Measurements from ENCODE around the gene DHH. TPM values are rescaled to one million over a fixed set of nuclear protein-coding genes. Genes with fewer than 3 reads are reported as not detected.
A peak's percentile ranks its signal among the peaks of the same experiment; 100 is the strongest.
"Not testable (repeated sequence)": the region's sequence is repeated elsewhere in the genome, so short reads cannot be mapped to it uniquely, and the experiment has no call there.

The DHH gene
- total RNA-seq, 2 experiments from 2014 or later, result not detected

GRCh38 chr12:49079793-49080192, 14.8 kb downstream of the DHH start:
- no peak overlapping the region for H3K27ac Mint-ChIP-seq
- CTCF ChIA-PET, result interaction anchor here (1.2 to 3.5 kb wide), 7 partner anchors 8 to 130 kb away, joined by 3 to 28 read pairs (median 8); partner anchors contain the start of genes DHH and RHEBL1
- intact Hi-C loops (cut with DNase I, micrococcal nuclease), result no loop called here
- no peaks in the 10 kb centered on the region for H3K36me3 Mint-ChIP-seq (ENCODE audit: low read depth)
- no peak overlapping the region for H3K4me3 Mint-ChIP-seq
- DNase-seq, result no peak
- no peaks in the 10 kb centered on the region for H3K9me3 Mint-ChIP-seq (ENCODE audit: low read depth)
- POLR2A ChIA-PET, result no interaction called here
- no peaks in the 10 kb centered on the region for H3K4me1 Mint-ChIP-seq
- ATAC-seq, result no peak
- H3K27me3 Mint-ChIP-seq, result no peaks in the 10 kb centered on the region

GRCh38 chr12:49070971-49071370, 23.6 kb downstream of the DHH start:
- H3K4me1 Mint-ChIP-seq, result peaks cover 15% of the 10 kb centered on the region
- no peaks in the 10 kb centered on the region for H3K9me3 Mint-ChIP-seq (ENCODE audit: low read depth)
- no peak for ATAC-seq
- intact Hi-C loops (cut with DNase I, micrococcal nuclease), result loop anchor here (1.0 kb wide), 7 partner anchors 39 to 635 kb away; partner anchors contain the start of genes LMBR1L (in 2 of the 2), TUBA1C (in 2 of the 2), CCNT1 (in 1 of the 2) and TUBA1A (in 1 of the 2)
- POLR2A ChIA-PET, result interaction anchor here (0.7 to 1.4 kb wide), 2 partner anchors 15 to 58 kb away, joined by 3 to 4 read pairs; no protein-coding TSS in a partner anchor
- CTCF ChIA-PET, result interaction anchor here (0.6 to 3.9 kb wide), 7 partner anchors 15 to 51 kb away, joined by 3 to 24 read pairs (median 5); no protein-coding TSS in a partner anchor
- no peaks in the 10 kb centered on the region for H3K27me3 Mint-ChIP-seq
- no peak for DNase-seq
- H3K4me3 Mint-ChIP-seq, result no peak overlapping the region
- peak overlapping the region; percentile 59 for H3K27ac Mint-ChIP-seq
- peaks cover 4% of the 10 kb centered on the region for H3K36me3 Mint-ChIP-seq (ENCODE audit: low read depth)

GRCh38 chr12:49069507-49070346, 24.9 kb downstream of the DHH start, which contains the start of gene RHEBL1:
RHEBL1 (minus strand) TSS chr12:49069979; CDS start chr12:49069785, 194 bp downstream.
- ATAC-seq (peak; percentile 100), DNase-seq (peak; percentile 100)
- POLR2A ChIA-PET, result interaction anchor here (0.5 to 1.5 kb wide), 15 partner anchors 11 to 253 kb away, joined by 3 to 18 read pairs (median 3); partner anchors contain the start of genes LMBR1L, TROAP and TUBA1B
- peak within 1 kb of the TSS; percentile 91 for H3K27ac Mint-ChIP-seq
- peak within 1 kb of the TSS; percentile 94 for H3K4me3 Mint-ChIP-seq
- intact Hi-C loops (cut with DNase I, micrococcal nuclease), result loop anchor here (1.0 kb wide), 11 partner anchors 8 to 637 kb away; partner anchors contain the start of genes LMBR1L (in 2 of the 2), TUBA1C (in 2 of the 2), ARF3 (in 1 of the 2) and CCNT1 (in 1 of the 2)
- CTCF ChIA-PET, result interaction anchor here (0.6 to 3.9 kb wide), 25 partner anchors 9 to 559 kb away, joined by 3 to 24 read pairs (median 4); no protein-coding TSS in a partner anchor
- peaks cover 4% of the 10 kb centered on the region for H3K36me3 Mint-ChIP-seq (ENCODE audit: low read depth)
- no peaks in the 10 kb centered on the region for H3K9me3 Mint-ChIP-seq (ENCODE audit: low read depth)
- H3K27me3 Mint-ChIP-seq, result no peaks in the 10 kb centered on the region
- peaks cover 15% of the 10 kb centered on the region for H3K4me1 Mint-ChIP-seq

GRCh38 chr12:49068879-49069506, 25.6 kb downstream of the DHH start:
- H3K27ac Mint-ChIP-seq, result peak overlapping the region; percentile 88
- POLR2A ChIA-PET, result interaction anchor here (0.5 to 1.6 kb wide), 7 partner anchors 10 to 254 kb away, joined by 3 to 18 read pairs (median 4); partner anchors contain the start of genes LMBR1L, TROAP, TUBA1A and TUBA1B
- DNase-seq (no peak), ATAC-seq (no peak)
- peaks cover 9% of the 10 kb centered on the region for H3K36me3 Mint-ChIP-seq (ENCODE audit: low read depth)
- H3K9me3 Mint-ChIP-seq (ENCODE audit: low read depth), result no peaks in the 10 kb centered on the region
- no peaks in the 10 kb centered on the region for H3K27me3 Mint-ChIP-seq
- intact Hi-C loops (cut with DNase I, micrococcal nuclease), result loop anchor here (1.0 kb wide), 4 partner anchors 8 to 112 kb away; partner anchors contain the start of genes ARF3 (in 1 of the 2), KMT2D (in 1 of the 2) and PRKAG1 (in 1 of the 2)
- CTCF ChIA-PET, result interaction anchor here (0.8 to 3.9 kb wide), 18 partner anchors 10 to 500 kb away, joined by 3 to 24 read pairs (median 4); no protein-coding TSS in a partner anchor
- peaks cover 16% of the 10 kb centered on the region for H3K4me1 Mint-ChIP-seq
- H3K4me3 Mint-ChIP-seq, result peak overlapping the region; percentile 94

- intact Hi-C loops (cut with DNase I, micrococcal nuclease), result no loop called here
Measured at GRCh38 chr12:49066120-49066519, 28.5 kb downstream of the DHH start.

GRCh38 chr12:49064767-49065152, 29.8 kb downstream of the DHH start:
- Mint-ChIP-seq H3K27ac (no peak overlapping the region), H3K4me3 (no peak overlapping the region), H3K9me3 (ENCODE audit: low read depth) (no peaks in the 10 kb centered on the region), H3K4me1 (peaks cover 19% of the 10 kb centered on the region), H3K36me3 (ENCODE audit: low read depth) (peaks cover 12% of the 10 kb centered on the region), H3K27me3 (no peaks in the 10 kb centered on the region)
- ChIA-PET CTCF (interaction anchor here (0.6 to 7.1 kb wide), 40 partner anchors 9 to 277 kb away, joined by 3 to 124 read pairs (median 4); partner anchors contain the start of genes DDX23, DHH, LMBR1L and TUBA1B), POLR2A (interaction anchor here (0.6 to 2.0 kb wide), 3 partner anchors 65 to 170 kb away, joined by 3 to 9 read pairs (median 6); no protein-coding TSS in a partner anchor)
- ATAC-seq (no peak), DNase-seq (no peak)
- intact Hi-C loops (cut with DNase I, micrococcal nuclease), result loop anchor here (1.0 to 5.0 kb wide), 7 partner anchors 28 to 258 kb away; partner anchors contain the start of genes TROAP (in 1 of the 2), TUBA1A (in 1 of the 2) and TUBA1B (in 1 of the 2)

More at GRCh38 chr12:49066120-49066519, 28.5 kb downstream of the DHH start:
- Mint-ChIP-seq H3K27ac (no peak overlapping the region), H3K27me3 (no peaks in the 10 kb centered on the region), H3K9me3 (ENCODE audit: low read depth) (no peaks in the 10 kb centered on the region), H3K4me1 (peaks cover 25% of the 10 kb centered on the region), H3K4me3 (no peak overlapping the region), H3K36me3 (ENCODE audit: low read depth) (peaks cover 11% of the 10 kb centered on the region)
- ATAC-seq, result no peak
- DNase-seq, result no peak
- ChIA-PET CTCF (interaction anchor here (0.7 to 7.1 kb wide), 7 partner anchors 9 to 69 kb away, joined by 3 to 124 read pairs (median 4); partner anchors contain the start of gene DHH), POLR2A (no interaction called here)

- DNase-seq; H3K27ac Mint-ChIP-seq; ATAC-seq; POLR2A ChIA-PET; H3K27me3 Mint-ChIP-seq; H3K9me3 Mint-ChIP-seq (ENCODE audit: low read depth): not testable (repeated sequence)
- intact Hi-C loops (cut with DNase I, micrococcal nuclease), result loop anchor here (1.0 to 5.0 kb wide), 5 partner anchors 7 to 260 kb away; partner anchors contain the start of genes RHEBL1 (in 1 of the 2), TROAP (in 1 of the 2), TUBA1A (in 1 of the 2) and TUBA1B (in 1 of the 2)
- Mint-ChIP-seq H3K36me3 (ENCODE audit: low read depth) (peaks cover 16% of the 10 kb centered on the region), H3K4me1 (peaks cover 31% of the 10 kb centered on the region), H3K4me3 (peak overlapping the region; percentile 95)
- CTCF ChIA-PET, result interaction anchor here (1.6 to 7.1 kb wide), 4 partner anchors 12 to 204 kb away, joined by 4 to 124 read pairs (median 62); partner anchors contain the start of gene DHH
Measured at GRCh38 chr12:49061916-49062315, 32.7 kb downstream of the DHH start.

GRCh38 chr12:49061157-49061650, 33.4 kb downstream of the DHH start:
- POLR2A ChIA-PET, result no interaction called here
- CTCF ChIA-PET, result interaction anchor here (0.5 to 7.1 kb wide), 2 partner anchors 26 to 61 kb away, joined by 3 to 102 read pairs; no protein-coding TSS in a partner anchor
- Mint-ChIP-seq H3K4me1 (peaks cover 38% of the 10 kb centered on the region), H3K27me3 (no peaks in the 10 kb centered on the region), H3K27ac (peak overlapping the region; percentile 95), H3K9me3 (ENCODE audit: low read depth) (no peaks in the 10 kb centered on the region), H3K4me3 (peak overlapping the region; percentile 95), H3K36me3 (ENCODE audit: low read depth) (peaks cover 16% of the 10 kb centered on the region)
- intact Hi-C loops (cut with DNase I, micrococcal nuclease), result loop anchor here (1.0 to 5.0 kb wide), 5 partner anchors 8 to 261 kb away; partner anchors contain the start of genes RHEBL1 (in 1 of the 2), TROAP (in 1 of the 2), TUBA1A (in 1 of the 2) and TUBA1B (in 1 of the 2)
- no peak for ATAC-seq
- no peak for DNase-seq

- peaks cover 20% of the 10 kb centered on the region for H3K36me3 Mint-ChIP-seq (ENCODE audit: low read depth)
- peak within 1 kb of the TSS; percentile 95 for H3K27ac Mint-ChIP-seq
- intact Hi-C loops (cut with DNase I, micrococcal nuclease), result loop anchor here (1.0 to 5.0 kb wide), 9 partner anchors 9 to 262 kb away; partner anchors contain the start of genes RHEBL1 (in 2 of the 2), DDX23 (in 1 of the 2), PRKAG1 (in 1 of the 2) and TROAP (in 1 of the 2)
- H3K9me3 Mint-ChIP-seq (ENCODE audit: low read depth), result no peaks in the 10 kb centered on the region
- CTCF ChIA-PET, result interaction anchor here (1.6 to 2.9 kb wide), 2 partner anchors 17 to 28 kb away, joined by 4 to 21 read pairs; no protein-coding TSS in a partner anchor
- peak; percentile 94 for DNase-seq
- POLR2A ChIA-PET, result interaction anchor here (0.8 kb wide), 1 partner anchor 70 kb away, joined by 3 read pairs; no protein-coding TSS in a partner anchor
- peaks cover 45% of the 10 kb centered on the region for H3K4me1 Mint-ChIP-seq
- H3K4me3 Mint-ChIP-seq, result peak within 1 kb of the TSS; percentile 98
- H3K27me3 Mint-ChIP-seq, result no peaks in the 10 kb centered on the region
- ATAC-seq, result peak; percentile 75
Measured at GRCh38 chr12:49060237-49061156, 34.1 kb downstream of the DHH start, which contains the start of gene KMT2D. KMT2D (minus strand) TSS chr12:49060794; CDS start chr12:49055324, 5,470 bp downstream.

Measured in activated CD4-positive, alpha-beta T cell treated with anti-CD3 and anti-CD28 coated beads for 36 hours (primary cell).